ENCODE data around the gene CERS6. TPM values are rescaled to one million over a fixed set of nuclear protein-coding genes. Genes with fewer than 3 reads are reported as not detected.
"Not testable (repeated sequence)": the region's sequence is repeated elsewhere in the genome, so short reads cannot be mapped to it uniquely, and the experiment has no call there.

Gene CERS6
- polyA plus RNA-seq, 4 donors = 47.1 to 61.1 (median 57.5) TPM

DNA sequence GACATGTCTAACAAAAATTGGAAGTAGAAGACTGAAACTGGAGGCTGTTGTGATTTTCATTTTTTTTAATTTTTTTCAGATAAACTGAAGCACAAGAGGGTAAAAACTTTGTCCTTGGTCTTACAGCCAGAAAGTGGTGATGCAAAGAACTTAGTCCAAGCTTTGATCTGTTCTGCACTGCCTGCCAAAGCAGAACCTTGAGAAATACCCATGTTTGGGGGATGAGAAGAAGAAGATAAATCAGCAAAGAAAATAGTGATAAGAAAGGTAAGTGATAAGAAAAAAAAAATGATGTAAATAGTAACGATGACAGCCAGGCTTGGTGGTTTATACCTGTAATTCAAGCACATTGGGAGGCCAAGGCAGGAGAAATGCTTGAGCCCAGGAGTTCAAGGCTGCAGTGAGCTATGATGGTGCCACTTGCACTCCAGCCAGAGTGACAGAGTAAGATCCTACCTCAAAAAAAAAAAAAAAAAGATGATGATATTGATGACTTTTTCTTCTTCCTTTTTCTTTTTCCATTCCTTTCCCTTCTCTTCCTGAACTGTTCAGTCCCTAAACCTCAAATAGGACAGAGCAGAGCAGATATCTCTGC is 331.8 kb downstream of the CERS6 start:
- no peak for DNase-seq (ENCODE audit: low read depth in 4 of 4, low spot score in 3 of 4)

DNA sequence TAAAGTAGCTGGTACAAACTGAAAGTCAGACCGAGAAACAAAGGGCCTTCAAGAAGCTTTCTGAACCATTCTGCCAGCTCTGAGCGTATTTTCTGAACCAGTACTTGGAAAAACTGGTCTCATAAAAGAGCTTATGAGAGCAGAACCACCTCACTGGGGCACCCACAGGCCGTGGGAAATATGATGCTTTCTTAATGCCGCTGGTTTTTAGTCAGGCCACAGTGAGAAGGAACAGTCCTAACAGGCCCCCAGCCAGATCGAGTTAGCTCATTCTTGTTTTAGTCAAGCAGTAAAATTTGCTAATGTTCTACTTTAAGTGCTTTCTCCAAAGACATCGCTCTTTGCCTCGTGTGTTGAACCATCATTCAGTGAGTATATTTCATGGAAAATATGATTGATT is 333.7 kb downstream of the CERS6 start:
- DNase-seq (ENCODE audit: low read depth in 4 of 4, low spot score in 3 of 4) = no peak

DNA sequence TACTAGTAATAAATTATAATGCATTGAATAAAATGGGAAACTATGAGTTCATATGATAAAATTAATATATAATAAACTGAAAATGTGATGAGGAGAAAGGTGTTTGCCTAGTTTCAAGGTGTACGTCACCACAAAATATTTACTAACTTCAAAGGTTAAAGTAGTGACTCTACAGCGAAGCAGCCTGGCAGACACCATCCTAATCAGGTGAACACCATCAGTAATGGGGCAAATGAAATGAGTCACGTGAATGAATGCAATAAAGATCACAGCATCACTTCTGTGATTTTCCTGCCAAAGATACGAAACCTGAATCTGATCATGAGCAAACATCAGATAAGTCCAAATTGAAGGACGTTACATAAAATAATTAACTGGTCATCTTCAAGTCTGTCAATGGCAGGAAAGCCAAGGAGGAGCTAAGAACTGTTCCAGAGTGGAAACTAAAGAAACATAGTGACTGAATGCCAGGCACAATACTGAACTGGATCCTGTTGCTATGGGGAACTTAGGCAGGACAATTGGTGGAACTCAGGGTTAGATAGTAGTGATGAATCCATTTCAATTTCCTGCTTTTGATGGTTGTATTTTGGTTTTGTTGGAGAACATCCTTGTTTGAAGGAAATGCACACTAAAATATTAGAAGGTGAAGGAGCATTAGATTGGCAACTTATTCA is 334.3 kb downstream of the CERS6 start:
- DNase-seq (ENCODE audit: low read depth in 4 of 4, low spot score in 3 of 4) = no peak

DNA sequence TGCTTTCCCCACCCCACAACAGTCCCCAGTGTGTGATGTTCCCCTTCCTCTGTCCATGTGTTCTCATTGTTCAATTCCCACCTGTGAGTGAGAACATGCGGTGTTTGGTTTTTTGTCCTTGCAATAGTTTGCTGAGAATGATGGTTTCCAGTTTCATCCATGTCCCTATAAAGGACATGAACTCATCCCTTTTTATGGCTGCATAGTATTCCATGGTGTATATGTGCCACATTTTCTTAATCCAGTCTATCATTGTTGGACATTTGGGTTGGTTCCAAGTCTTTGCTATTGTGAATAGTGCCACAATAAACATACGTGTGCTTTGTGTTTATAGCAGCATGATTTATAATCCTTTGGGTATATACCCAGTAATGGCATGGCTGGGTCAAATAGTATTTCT is 335.1 kb downstream of the CERS6 start:
- not testable (repeated sequence) for DNase-seq (ENCODE audit: low read depth in 4 of 4, low spot score in 3 of 4)

DNA sequence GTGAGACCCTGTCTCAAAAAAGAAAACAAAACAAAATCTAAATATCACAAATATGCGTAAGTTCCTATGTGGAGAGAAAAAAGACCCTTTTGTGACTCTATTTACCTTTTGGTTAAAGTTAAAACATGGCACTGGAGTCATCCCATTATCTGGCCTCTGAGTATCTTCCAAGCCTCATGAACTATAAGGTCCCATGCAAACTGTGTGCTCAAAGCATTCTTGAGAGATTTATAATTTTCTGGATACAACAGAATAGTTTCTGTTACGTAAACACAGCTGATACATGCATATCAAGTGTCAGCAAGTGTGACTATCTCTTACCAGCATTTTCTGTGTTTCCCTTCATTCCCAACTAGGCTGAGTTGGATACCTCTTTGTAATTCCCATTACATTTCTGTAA is 337.5 kb downstream of the CERS6 start:
- no peak for DNase-seq (ENCODE audit: low read depth in 4 of 4, low spot score in 3 of 4)

DNA sequence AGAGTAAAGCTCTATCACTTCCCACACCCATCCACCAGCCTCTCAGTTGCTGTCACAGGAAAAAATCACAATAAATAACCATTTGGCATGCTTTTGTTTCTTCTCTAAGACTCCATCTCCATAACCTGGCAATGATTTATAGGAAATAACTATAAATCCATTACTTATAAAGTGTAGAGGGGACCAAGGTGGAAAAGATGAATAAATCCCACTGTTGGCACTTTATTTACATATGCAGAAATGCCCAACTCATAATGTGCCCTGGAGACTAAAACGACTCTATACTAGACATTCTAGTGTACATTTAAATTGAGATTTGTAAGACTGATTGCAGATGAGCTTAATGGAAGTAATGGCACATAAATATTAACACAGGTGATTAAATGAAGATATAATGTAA is 338.9 kb downstream of the CERS6 start:
- no peak for DNase-seq (ENCODE audit: low read depth in 4 of 4, low spot score in 3 of 4)

DNA sequence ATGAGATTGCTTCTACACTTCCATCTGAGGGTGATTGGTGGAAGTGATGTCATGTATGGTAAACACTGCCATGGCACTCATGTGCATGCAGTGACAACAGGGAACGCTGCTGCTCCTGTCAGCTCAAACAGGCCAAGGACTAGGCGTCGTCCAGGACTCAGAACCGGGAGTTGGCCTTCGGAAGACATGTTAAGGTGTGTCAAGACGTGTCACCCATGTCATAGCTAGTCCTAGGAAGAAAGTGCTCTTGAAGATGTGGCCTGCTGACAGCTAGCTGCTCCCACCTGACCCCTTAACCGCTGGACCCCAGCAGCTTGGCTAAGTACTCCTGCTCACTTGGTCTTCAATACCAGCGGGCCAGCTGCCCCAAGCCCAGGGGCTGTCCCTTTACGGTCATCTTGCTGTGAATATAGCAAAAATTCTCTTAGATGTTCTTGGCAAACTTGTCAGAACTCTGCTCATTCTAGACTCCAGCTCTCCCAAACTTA is 340.1 kb downstream of the CERS6 start:
- no peak for DNase-seq (ENCODE audit: low read depth in 4 of 4, low spot score in 3 of 4)

DNA sequence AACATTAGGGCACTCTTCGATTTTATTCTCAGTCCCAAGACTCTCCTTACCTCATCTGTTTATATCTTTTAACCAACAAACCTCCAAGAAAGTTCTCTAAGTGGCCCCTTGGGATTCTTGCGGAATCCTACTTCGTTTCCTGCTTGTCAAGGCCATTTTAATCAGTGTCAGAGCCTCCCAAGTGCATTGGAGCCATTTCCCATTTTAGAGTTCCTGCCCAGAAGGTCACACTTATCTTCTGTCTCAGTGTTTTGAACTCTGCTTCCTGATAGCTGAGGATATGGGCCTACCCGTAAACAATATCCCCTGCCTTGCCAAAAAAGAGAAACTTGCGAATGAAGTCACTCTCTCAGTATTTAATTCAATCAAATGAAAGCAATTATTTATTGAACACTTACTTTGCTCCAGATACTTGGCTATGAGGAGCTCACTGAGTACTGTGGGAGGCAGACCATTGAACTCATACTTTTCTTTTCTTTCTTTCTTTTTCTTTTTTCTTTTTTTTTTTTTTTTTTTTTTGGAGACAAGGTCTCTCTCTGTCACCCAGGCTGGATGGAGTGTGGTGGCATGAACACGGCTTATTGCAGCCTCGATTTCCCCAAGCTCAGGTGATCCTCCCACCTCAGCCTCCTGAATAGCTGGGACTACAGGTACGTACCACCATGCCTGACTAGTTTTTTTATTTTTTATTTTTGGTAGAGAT is 340.7 kb downstream of the CERS6 start:
- DNase-seq (ENCODE audit: low read depth in 4 of 4, low spot score in 3 of 4) = no peak

DNA sequence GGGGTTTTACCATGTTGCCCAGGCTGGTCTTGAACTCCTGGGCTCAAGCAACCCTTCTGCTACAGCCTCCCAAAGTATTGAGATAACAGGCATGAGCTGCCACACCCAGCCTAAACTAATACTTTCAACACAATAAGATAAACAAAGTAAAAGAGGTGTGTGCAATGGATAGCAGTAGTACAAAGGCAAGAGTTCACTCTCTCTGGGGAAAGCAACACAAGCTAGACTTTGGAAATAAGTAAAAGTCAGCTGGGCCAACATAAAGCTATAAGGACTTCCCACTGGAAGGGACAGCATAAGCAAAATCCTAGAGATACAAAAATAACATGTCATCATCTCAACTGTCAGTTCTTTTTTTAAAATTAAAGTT is 341.2 kb downstream of the CERS6 start:
- no peak for DNase-seq (ENCODE audit: low read depth in 4 of 4, low spot score in 3 of 4)

DNA sequence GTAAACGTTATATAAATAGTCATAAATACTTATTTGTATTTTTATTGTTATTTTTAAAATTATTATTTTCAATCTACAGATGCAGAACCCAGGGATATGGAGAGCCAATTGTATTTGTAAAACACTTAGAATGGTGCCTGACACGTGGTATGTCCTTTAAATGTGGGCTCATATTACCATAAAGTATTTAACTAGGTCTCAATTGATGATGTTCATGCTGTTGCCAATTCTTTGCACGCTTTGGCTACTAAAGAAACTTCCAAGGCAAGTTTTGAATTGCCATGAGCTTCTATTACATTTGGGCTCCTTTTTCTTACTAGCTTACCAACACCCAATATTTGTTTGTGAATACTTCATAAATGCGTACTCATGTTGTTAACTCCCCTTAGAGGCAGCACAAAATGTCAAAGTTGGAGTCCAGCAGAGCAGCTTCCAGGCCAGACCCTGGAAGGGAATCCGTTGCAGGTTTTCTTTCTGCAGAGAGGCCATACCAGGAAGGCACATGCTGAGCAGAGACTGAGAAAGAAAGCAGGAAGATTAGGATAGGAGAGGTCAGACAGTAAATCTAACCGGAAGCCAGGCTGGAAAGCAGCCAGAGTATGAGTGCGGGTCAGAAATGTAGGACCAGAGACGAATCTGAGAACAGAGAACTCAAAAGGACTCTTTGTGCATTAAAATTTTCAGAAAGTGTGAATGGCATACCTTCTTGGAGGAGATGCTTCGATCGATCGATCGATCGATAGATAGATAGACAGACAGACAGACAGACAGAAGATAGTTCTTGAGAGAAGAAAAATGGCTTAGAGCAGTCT is 342.2 kb downstream of the CERS6 start:
- no peak for DNase-seq (ENCODE audit: low read depth in 4 of 4, low spot score in 3 of 4)

DNA sequence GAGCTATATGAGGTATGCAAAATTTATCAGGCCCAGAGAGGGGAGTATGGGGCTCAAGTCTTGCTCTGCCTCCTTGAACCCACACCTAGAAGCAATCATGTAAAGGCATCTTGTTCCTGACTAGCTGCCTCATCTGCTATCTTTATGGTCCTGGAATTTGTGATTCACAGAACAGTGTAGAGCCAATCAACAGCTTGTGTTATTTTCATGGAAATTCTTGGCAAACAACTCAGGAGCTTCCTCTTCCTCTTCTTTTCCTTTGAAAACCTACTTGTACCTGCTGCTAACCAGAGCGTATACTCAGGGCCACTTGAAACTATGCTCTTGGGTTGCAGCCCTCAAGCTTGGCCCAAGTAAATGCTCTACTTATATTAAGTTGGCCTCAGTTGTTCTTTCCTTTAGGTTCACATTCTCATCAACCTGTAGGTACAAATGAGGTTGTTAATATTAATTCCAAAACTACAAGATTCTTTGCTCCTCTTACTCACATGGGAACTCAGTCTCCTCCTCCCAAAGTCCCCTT is 342.9 kb downstream of the CERS6 start:
- DNase-seq (ENCODE audit: low read depth in 4 of 4, low spot score in 3 of 4) = no peak

DNA sequence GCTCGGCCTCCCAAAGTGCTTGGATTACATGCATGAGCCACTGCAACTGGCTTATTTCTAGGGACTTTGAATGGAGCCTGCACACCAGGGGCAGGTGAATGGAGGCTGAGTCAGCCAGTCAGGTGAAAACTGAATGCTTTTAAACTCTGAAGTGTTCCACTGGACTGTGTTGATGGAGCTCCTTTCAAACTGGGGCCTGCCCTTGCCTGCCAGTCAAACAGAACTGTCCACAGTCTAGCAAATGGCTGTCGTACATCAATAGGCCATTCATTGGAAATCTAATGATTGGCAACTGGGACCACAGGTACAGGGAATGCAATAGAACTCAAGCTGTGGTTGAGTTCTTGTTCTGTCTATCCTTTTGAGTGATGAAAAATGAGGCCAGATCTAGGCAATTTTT is 345.4 kb downstream of the CERS6 start:
- no peak for DNase-seq (ENCODE audit: low read depth in 4 of 4, low spot score in 3 of 4)

DNA sequence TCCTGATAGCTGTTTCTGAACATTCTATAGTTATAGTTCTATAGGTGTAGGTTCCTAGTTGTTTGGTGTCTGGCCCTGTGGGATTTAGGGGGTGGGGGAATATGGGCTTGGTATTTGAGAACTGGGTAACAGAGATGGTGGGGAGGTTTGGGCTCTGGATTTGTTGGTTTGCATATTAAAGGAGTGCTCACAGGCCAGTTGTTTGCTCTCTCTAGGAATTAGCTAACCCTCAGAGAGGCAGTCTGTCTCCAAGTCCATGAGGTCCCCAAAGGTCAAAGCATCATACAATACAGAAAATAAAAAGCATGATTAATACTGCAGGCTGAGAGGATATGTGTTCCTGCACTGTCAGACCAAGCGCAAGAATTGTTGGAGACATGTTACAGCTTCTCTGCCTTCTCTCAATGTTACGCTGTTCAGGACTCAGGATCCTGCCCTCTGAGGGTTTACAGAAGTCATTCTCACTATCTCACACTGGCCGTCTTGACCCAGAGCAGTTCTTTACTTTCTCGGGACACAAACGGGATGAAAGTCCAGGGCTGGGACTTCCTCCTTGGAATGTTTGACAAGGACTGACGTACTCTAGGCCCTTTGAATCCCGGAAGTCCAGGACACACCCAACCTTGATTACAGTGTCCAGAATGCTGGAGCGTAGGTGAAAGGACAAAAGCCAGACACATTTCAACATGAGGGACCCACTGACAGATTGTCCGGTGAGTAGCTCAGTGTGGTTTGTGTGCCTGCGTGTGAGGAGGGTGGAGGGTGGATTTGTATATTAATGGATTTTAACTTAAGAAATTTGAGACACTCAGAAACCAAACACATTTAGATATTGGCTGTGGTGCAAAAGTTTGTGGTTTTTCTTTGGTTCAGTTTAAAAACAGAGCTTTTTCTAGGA is 346.1 kb downstream of the CERS6 start, which contains the start of gene NOSTRIN:
TSS of gene NOSTRIN (plus strand) at position 677 of the 898 bp plus-strand sequence. CDS start at position 687, 10 bp downstream.
- DNase-seq (ENCODE audit: low read depth in 4 of 4, low spot score in 3 of 4) = no peak

DNA sequence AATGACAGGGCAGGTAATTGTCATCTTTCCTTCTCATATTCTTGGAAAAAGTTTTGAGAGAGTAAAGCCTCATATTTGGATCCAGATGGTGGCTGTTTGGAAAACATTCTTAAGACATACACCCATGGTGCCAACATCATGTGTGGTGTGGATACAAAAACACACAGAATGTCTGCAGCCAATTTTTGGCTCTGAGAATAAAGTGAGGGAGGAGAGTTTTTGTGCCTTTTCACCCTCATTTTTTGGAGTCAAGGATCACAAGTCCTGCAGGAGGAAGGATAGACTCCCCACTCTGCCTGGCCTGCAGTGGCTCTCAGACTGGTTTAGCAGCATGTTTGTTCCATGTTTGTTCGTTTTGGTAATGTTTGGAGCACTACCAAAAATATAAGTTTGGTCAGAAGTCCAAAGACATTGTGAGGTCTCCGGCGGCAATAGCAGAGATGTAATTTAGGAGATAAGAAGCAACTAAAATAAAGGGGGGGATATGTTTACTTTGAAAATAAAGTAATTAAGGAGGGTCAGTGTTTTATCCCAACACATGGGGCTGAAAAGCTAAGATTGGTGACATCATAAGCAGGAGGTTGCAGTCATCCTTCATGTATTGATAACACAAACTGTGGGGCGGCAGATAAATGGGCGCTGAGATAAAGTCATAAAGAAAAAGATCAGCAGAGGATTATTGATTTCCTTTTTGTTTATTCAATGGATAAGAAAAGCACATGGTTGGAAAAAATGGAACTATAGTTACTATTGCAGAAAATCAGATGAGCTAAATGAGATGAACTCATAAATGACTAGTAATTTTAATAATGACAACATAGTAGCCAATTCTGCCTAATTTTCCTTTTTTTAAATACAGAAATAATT is 347.0 kb downstream of the CERS6 start:
- DNase-seq (ENCODE audit: low read depth in 4 of 4, low spot score in 3 of 4) = no peak

DNA sequence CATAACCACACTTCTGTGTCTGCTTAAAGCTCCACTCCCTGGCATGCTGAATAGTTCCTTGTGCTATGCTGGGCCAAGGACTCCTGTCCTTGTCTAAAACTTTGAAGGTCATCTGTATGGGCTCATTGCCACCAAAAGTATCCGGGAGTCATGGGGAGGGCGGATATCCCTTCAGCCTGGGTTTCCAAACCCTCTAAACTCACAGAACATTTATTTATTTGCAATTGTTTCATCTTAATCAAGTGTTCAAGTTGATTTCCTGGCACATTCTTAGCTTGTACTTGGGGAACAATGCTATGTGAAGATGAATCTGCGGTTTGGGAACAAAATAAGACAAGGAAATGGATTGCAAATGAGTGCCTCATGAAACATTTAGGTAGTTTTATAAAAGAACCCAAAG is 348.1 kb downstream of the CERS6 start:
- no peak for DNase-seq (ENCODE audit: low read depth in 4 of 4, low spot score in 3 of 4)

DNA sequence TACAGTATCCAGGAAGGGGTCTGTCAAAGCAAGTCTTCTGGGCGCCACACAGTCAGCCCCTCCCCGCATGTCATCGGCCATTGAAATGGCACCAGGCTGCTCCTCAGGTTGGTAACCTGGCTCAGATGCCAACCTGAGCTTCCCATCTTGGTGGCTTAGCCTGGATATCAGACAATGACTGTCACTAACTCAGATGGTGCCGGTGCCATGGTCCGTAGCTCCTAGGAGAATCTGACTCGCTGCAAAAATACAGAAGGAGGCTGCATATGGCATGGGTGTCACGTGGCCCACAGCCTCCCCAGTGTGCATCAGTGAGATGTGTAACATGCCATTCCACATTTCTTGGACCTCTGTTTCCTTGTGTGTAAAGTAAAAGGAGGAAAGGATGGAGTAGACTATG is 349.5 kb downstream of the CERS6 start:
- DNase-seq (ENCODE audit: low read depth in 4 of 4, low spot score in 3 of 4) = no peak

DNA sequence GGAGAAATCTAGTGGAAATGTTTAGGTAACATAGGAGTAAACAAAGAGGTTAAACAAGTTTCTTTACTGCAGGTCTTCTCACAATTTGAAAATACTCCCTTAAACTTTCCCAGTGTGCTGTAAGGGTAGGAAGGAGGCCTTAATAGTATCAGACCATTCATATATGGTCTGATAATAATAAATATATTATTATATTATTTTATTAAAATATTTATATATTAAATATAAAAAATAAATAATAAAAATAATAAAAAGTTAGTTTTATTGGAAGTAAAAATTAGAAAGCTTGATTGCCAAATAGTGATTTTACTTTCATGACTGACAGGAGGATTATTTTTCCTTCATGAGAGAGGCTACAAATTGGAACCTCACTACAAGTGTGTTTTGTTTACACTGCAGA is 353.5 kb downstream of the CERS6 start:
- DNase-seq (ENCODE audit: low read depth in 4 of 4, low spot score in 3 of 4) = no peak

DNA sequence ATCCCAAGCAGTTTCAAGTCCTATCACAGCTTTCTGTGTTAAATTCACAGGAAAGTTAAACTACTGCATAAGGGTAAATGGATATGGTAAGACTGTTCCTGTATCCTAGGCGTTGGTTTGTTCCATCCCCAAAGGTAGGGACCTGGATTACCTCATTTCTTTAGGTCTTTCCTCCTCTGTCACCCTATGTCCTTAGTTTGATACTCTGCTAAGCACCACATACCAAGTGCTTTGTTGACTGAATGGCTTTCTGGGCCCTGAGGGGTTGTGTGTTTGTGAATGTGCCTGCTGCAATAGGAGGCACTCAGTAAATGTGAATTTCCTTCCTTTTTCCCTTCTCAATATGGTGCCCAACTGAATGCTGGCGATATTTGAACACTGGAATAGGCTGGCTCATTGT is 354.2 kb downstream of the CERS6 start:
- no peak for DNase-seq (ENCODE audit: low read depth in 4 of 4, low spot score in 3 of 4)

DNA sequence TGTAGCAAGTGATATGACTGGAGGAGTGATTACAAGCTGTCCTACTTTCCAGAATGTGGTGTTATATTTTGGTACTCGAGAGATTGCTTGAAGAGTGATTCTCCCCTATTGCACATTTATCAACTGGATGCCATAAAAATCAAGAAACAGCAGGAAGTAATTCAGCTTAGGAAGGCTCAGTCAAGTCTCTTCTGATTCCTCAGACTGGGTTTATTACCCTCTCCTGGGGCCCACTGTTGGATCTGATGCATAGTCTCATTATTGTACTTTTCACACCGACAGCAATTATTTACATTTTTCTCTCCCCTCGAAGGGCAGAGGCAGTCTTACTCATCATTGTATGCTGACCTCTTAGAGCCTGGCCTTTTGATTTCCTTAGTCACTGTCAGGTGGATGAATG is 355.6 kb downstream of the CERS6 start:
- DNase-seq (ENCODE audit: low read depth in 4 of 4, low spot score in 3 of 4) = no peak

All from right renal pelvis (tissue), 4 donors.